KBM-7 (cell line): Measurements from ENCODE around the gene ATP10A.
A peak's percentile ranks its signal among the peaks of the same experiment; 100 is the strongest.

Experiments
- DNase-seq: peaks from one replicate; pipeline ENCODE4 v3.0.0-alpha.2; 2015
- in situ Hi-C: fragments of 300-500 bp; cut with MboI; formaldehyde crosslinking; loops from 2 replicates; pipeline ENCODE4 v1.14.3; 2020; ENCODE audit warnings: low sequenced_read_pairs, low pct_unique_long_range_greater_than_20kb, mixed read lengths

ATP10A gene

DNA sequence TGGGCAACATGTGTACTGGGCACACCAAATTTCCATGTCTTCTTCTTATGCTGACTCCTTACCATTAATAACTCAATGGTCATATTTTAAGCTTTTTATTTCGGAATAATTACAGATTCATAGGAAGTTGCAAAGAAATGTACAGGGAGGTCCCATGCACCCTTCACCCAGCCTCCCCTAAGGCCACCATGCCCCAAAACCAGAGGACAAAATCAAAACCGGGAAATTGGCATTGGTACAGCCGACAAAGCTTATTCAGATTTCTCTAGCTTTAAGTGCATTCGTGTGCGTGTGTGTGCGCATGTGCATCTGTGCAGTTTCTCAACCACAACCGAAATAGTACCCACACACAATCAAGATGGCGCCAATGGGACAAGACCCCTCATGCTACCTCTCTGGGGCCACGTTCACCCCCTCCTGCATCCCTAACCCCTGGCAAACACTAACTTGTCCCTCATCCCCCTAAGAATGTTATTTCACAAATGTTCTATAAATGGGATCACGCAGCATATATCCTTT, 23.4 kb downstream of the ATP10A start:
- in situ Hi-C loops, result no loop called here
- DNase-seq, result no peak

DNA sequence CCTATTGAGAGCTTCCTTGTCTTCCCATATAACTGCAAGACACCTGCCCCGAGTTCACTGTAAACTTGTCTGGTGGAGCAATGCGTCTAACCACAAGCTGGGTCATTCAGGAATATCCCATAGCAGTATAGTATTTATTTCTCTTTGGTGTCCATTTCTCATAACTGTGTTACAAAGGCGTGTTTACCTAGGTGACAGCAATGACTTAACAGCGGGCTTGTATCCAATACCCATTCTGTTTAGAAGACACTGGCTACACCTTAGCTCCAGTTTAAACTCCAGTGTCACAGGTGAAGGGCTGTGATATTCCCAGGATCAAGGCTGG, 24.3 kb downstream of the ATP10A start:
- no peak for DNase-seq
- in situ Hi-C loops, result no loop called here

DNA sequence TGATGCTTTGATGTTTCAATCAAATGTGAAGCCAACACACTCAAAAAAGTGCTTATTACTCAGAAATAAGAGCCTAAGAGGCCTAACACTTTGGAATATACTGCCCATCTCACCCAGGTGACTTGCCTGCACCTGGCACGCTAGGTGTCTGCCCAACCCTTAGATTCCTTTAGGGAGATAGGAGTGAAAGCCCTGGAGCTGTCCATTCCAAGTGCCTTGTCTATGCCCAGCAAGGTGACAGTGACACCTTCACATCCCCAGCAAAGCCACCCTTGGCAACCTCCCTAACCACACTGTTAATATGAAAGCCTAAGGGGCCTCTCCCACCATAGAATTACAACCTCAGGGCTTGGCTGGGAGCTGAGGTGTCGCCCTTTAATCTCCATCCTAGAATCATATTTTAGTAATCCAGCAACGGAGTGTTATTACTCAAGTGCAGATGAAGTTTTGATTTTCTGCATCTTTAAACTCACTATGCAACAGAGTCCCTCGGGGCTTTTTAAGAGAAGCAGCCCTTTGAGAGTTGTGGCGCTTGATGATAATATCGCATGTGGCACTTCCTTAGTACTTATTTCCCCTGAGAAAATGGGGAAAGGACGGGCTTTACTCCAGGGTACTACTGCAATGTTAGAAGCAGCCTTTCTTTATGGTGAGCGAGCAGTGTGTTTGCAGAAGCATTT, 24.8 kb downstream of the ATP10A start:
- peak; percentile 12 for DNase-seq
- in situ Hi-C loops, result no loop called here

DNA sequence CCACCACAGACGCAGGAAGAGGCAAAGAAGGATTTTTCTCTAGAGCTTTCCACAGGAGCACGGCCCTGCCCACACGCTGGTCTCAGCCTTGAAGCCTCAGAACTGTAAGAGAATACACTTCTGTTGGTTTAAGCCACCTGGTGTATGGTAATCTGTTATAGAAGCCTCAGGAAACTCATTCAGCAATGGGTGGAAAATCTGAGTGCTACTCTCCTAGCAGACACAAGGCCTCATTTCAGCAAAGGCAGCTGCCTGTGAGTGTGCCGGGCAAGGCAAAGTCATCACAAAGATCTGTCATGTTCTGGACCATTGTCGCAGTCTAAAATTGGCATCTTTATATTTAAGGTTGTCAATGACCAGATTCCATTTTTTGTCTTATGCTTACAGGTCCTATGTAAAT, 31.0 kb downstream of the ATP10A start:
- in situ Hi-C loops, result no loop called here
- DNase-seq, result no peak

DNA sequence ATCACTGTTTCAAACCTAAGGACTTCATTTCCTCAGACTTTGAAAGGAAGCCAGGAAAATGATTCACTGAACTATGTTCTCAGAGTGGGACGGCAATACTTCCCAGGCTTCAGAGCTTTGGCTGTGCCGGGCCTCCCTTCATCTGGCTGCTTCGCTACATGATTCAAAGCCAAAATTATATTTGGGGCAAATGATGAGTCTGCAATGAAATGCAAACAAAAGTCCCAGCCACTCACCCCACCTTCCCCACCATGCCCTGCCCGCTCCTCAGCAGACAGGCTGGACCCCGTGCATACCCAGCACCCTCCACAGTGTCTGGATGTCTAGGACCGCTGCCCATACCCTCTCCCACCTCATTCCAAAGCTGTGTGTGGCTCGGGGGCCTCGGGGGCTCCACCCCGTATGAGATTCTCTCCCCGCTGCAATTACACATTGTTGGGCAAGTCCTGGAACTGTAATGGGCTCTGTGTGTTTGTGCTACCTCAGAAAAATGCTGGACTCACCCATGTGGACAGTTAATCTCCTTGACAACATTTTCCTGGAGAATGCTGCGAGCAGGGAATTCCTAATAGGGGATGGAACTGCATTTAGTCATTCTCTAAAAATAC, 32.2 kb downstream of the ATP10A start:
- in situ Hi-C loops, result no loop called here
- no peak for DNase-seq

DNA sequence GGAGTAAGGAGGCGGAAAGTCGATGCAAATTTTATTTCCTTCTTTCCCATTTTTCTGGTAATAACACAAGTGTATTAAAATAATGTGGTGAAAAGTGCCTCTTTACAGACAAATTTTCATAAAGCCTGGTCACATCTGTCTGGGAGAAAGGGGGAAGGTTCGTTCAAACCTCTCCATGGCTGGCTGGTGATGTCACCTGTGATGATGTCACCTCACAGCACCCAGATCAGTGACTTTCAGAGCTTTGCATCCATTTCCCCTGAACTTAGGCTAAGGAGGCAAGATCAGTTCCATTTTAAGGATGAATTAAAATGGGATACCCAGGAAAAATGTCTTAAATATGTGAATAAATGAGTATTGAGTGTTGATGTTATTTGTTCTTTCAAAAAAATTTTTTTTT, 34.1 kb downstream of the ATP10A start:
- no peak for DNase-seq
- in situ Hi-C loops, result no loop called here

DNA sequence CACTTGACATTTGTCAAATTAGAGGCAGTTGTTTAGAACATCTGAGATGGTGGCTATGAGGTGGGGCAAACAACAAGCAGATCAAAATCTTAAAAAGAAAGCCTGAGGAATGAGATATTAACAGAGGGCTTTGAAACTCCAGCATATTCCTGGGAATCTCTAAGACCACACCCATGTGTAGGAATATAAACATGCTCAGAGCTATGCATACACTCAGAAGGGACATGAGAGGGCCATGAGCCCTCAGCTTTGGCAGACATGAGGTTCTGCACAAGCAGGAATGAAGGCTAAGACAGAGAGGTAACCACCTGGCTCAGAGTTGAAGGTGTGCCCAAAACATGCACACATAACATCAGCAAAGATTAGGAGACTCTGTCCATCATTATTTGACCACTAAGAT, 37.9 kb downstream of the ATP10A start:
- in situ Hi-C loops, result no loop called here

DNA sequence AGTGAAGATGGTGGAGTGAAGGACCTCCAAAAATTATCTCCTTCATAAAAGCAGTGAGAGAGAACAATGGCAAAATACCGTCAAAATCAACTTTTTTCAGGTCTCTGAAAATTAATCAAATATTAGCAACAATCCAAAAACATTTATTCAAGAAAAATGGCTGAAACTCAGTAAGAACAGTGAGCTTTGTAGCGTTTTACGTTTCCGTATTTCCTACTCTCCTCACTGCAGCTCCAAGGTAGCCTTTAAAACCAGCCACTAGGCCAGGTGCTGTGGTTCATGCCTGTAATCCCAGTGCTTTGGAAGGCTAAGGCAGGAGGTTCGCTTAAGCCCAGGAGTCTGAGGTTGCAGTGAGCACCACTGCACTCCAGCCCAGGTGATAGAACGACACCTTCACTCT, 38.5 kb downstream of the ATP10A start:
- in situ Hi-C loops, result no loop called here
- no peak for DNase-seq

More for the DNA sequence above, 37.9 kb downstream of the ATP10A start:
- no peak for DNase-seq

DNA sequence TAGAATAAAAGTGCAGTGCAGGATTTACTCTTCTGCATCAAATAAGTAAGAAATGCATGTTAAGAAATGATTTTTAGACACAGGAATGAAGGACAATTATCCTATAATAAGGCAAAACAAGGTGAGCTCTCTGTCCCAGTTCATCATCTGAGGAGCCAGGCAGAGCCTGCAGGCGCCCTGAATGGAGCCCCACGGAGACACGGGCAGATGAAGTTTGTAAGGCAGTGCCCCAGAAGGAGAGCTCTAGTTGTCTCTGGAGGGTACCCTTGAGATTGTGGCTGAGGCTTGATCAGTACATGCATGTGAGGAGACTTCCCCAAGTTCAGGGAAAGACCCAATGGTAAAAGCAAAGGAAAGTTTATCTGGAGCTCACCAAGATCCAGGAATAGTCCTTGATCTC, 50.3 kb downstream of the ATP10A start:
- no peak for DNase-seq
- in situ Hi-C loops, result no loop called here

DNA sequence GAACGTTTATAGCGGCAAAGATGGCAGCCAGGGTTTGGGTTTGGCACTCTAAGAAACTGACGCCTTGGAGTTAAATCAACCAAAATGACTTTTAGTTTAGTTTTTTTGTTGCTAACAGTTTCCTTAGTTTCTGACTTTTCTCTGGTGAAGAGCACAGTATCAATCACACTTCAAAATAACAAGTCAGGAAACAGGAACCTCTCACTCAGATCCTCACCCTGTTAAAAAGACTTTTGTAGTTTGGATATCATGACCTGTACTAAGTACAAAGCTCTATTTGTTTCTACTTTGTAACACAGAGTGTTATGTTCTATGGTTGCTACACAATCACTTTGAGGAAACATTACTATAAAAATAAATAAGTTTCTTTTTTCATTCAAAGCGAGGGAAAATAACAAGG, 51.1 kb downstream of the ATP10A start:
- in situ Hi-C loops, result no loop called here
- DNase-seq, result no peak

DNA sequence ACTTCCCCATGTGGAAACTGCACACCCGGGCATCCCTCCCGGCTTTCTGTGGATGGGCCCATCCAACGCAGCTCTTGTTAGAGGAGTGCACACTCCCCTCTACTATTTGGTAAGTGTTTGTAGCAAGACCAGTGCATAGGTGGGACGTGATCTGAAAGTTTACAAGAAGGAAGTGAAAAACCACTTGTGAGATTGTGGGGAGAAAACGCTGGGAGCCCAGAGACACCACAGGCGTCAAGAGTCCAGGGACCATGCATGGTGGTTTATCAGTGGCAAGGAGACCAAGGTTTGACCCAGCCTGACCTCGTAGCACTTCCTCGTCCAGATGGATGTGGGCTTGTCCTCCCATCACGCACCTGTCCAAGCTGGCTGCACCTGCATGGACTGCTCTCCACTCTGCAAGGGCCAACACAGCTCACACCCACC, 51.6 kb downstream of the ATP10A start:
- peak; percentile 35 for DNase-seq
- in situ Hi-C loops, result no loop called here

DNA sequence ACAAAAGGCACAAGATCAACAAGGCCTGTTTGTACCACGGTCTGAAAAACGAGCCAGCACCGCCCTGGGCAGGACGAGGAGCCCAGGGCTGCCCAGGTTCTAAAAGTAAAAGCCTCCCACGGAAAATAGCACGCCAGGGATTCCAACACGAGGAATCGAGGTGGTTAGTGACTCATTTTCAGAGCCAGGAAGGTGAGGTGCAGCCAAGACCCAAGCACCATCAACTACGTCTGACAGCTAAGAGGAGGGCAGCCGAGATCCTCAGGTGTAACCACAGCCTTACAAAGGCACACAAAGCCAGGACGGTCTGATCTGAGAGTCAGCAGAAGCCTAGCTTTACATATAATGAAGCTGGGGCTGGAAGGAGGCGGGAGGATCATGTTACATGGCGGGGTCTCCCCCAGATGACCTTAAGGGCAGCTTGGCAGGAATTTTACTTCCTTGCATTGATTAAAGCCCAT, 52.5 kb downstream of the ATP10A start:
- DNase-seq, result no peak
- in situ Hi-C loops, result no loop called here

DNA sequence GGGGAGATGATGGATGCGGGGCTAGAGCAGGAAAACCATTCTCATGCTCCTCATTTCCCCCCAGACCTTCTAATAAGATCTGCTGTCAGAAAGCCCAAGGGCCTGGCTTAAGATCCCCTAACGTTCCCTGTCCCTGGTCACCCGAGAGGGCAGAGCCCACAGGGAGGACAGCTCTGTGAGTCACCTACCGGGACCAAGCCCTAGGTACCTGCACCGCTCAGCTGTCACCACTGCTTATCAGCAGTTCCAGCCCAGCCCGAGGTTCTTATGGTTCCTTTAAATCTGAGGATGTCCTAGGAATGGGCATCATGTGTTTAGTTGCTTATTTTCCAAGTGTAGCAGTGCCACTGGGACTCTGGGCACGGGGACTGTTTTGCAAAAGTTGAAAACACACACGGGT, 53.0 kb downstream of the ATP10A start:
- DNase-seq, result no peak
- in situ Hi-C loops, result no loop called here

DNA sequence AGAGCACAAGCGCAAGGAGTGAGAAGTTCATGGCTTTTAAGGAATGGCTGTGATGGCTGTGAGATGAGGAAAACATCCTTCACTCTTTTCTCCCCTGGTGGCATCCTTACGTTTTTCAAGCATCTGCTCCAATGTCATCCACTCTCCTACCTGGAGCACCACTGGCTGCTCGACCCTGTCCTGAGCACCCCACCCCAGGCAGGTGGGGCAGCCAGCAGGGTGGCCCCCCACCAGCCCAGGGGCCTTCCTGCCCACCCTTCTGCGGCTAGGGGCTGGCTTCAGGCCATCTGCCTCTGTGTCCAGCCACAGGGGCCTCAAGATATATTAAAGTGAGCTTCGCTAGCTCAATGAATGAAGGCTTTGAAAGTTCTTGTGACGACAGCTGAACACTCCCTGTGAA, 56.1 kb downstream of the ATP10A start:
- DNase-seq, result no peak
- in situ Hi-C loops, result no loop called here

DNA sequence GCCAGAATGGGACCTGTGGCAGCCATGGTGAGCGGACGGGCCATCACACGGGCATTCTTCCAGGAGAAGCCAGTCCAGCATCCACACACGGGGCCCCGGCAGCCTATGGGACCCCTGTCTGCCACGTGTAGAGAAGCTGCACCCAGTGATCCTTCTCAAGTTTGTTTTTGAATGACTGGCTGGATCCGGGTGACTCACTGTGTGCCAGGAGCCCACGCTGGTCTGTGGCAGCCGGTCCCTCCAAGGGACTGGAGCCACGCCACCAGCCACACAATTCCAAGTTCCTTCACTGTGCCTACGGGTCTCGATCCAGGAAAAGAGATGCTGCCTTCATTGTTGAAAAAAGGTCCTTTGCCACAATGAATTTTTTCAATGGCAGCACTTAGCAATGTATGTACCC, 58.1 kb downstream of the ATP10A start:
- in situ Hi-C loops, result no loop called here
- DNase-seq, result no peak

DNA sequence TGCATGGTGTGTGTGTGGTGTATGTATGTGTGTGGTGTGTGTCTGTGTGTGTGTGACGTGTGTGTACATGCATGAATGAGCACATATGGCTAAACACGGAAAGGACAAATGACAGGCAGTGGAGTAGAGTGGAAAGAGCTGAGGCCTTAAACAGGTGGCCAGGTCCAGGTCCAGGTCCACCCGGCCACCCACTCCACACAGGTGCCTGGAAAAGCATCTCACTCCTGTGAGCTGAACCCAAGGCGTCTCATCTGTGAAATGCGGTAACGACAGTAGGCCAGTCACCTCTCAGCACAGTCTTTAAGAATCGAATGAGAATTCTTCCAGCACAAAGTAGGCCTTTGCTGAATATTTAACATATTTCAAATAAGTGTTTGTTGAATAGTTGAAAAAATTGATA, 58.7 kb downstream of the ATP10A start:
- in situ Hi-C loops, result no loop called here
- no peak for DNase-seq

DNA sequence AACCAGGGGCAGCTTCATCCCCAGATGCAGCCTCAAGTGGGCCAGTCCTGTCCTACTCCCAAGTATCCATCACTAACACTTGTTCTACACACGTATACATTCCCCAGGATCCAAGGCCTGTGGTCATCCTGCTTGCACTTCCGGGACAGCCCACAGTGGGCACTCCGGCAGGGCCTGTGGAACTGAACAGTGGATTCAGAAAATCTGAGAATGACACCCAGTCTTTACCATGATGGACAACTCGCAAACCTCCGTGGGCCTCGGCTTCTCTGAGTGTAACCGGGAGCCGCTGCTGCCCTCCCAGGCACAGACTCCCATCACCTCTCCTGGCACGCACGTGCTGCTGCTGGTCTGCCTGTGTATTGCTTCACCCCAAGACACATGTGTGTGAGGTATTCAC, 59.6 kb downstream of the ATP10A start:
- no peak for DNase-seq
- in situ Hi-C loops, result no loop called here

DNA sequence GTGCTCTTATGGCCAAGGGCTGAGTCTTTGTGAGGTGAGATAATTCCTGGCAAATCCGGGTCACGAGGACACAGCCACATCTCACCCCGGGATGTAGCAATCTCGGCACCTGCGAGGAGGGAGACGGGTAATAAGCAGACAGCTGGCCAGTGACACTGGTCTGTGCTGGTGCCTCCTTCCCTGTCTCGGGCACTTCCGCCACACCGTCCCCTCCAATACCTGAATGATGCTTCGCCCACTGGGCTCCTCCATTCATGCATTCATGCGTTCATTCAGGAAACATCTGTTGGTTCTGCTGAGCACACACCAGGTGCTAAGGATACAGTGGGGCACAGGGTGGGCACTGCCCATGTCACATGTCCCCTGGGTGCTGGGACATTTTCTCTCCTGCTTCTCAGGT, 60.1 kb downstream of the ATP10A start:
- DNase-seq, result no peak
- in situ Hi-C loops, result no loop called here

DNA sequence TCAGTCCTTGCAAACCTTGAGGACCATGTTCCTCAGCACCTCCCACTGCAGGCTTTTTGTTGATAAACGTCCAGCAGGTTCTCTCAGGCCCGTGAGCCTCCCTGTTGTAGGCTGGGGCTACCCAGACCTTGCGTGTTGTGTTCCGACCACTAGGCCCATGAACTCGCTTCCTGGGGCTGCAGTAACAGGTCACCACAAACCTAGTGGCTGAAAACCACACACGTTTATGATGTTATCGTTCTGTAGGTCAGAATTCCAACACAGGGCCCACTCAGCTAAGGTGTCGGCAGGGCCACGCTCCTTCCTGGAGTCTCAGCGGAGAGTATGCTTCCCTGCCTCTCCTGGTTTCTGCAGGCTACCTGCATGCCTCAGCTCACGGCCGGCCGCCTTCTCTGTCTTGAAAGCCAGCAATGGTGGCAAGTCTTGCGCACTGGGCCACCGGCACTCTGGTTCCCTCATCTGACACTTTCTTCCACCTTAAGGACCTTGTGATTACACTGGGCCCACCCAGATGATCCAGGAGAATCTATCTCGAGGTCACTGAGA, 60.8 kb downstream of the ATP10A start:
- in situ Hi-C loops, result no loop called here
- no peak for DNase-seq

DNA sequence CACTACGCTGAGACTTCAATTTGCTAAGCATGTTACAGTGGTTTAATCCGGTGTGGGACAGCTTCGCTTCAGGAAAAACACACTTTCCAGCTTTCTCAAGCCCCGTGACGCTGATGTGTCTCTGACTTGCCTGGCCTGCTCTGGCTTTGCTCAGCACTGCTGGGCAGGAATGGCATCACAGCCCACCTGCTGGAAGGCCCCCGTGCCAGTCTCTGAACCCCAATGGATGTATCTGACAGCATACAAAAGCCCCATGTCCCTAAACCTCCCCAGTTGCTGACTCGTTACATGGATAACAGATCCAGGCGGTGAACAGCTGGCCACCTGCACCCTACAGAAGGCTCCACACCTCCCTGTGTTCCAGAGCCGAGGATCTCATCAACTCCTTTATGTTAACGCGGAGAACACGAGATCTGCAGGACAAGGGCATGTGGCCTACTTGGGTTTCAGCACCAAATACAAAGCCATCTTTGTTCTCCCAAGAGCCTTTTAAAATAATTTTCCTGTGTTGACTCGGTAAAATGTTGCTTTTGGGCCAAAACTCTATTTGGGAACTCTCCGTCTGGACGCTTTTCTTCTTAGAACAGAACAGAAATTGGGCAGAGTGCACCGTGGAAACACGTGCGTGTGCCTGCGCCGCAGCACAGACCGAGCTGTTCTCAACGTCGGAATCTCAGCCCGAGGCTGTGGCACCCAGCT, 61.4 kb downstream of the ATP10A start:
- in situ Hi-C loops, result no loop called here
- no peak for DNase-seq
